RWPE2 (cell line): ENCODE data around the gene GPR31.

ENCODE experiments used
- ATAC-seq: fragments of 200-7000 bp; cut with Tn5 transposase; 3 replicates; pipeline ENCODE4 v1.9.1; 2021; ENCODE audit warnings: low read depth
- DNase-seq: peaks from one replicate; pipeline ENCODE4 v3.0.0-alpha.2; 2020; ENCODE audit warnings: low spot score
- H3K27ac ChIP-seq: fragments of 450-650 bp; 2 replicates; pipeline ENCODE4 v1.5.1; 2017; ENCODE audit warnings: mild to moderate bottlenecking; ENCODE audit not compliant: poor library complexity, severe bottlenecking
- H3K27me3 ChIP-seq: fragments of 250-450 bp; sonication (Bioruptor Pico); 2 replicates; pipeline ENCODE4 v1.5.1; 2021; ENCODE audit warnings: mild to moderate bottlenecking, moderate library complexity; ENCODE audit not compliant: insufficient read depth, poor library complexity, severe bottlenecking
- H3K36me3 ChIP-seq: fragments of 250-450 bp; sonication (Bioruptor Pico); 2 replicates; pipeline ENCODE4 v1.5.1; 2020; ENCODE audit warnings: low read depth, mild to moderate bottlenecking, moderate library complexity
- H3K4me1 ChIP-seq: fragments of 250-450 bp; sonication (Bioruptor Pico); 2 replicates; pipeline ENCODE4 v1.5.1; 2021; ENCODE audit warnings: mild to moderate bottlenecking, moderate library complexity; ENCODE audit not compliant: insufficient read depth, poor library complexity, severe bottlenecking
- H3K4me3 ChIP-seq: fragments of 250-450 bp; sonication (Bioruptor Pico); 2 replicates; pipeline ENCODE4 v1.5.1; 2021; ENCODE audit warnings: mild to moderate bottlenecking, moderate library complexity; ENCODE audit not compliant: severe bottlenecking
- H3K9me3 ChIP-seq: fragments of 250-450 bp; sonication (Bioruptor Pico); 2 replicates; pipeline ENCODE4 v1.5.1; 2021; ENCODE audit warnings: mild to moderate bottlenecking, moderate library complexity; ENCODE audit not compliant: severe bottlenecking
- CTCF ChIP-seq: fragments of 450-650 bp; IDR thresholded peaks from one replicate; pipeline ENCODE4 v1.5.1; 2017; ENCODE audit warnings: mild to moderate bottlenecking, moderate library complexity; ENCODE audit not compliant: poor library complexity, severe bottlenecking

Gene GPR31

GRCh38 chr6:167118839-167119238 is 38.9 kb downstream of the GPR31 start:
- no peaks in the 10 kb centered on the region for H3K9me3 ChIP-seq
- H3K36me3 ChIP-seq: no peaks in the 10 kb centered on the region
- TF ChIP-seq CTCF: no peak
- H3K4me3 ChIP-seq: no peak overlapping the region
- peaks cover 20% of the 10 kb centered on the region for H3K27me3 ChIP-seq
- DNase-seq: no peak
- H3K27ac ChIP-seq: no peak overlapping the region
- no peak for ATAC-seq
- H3K4me1 ChIP-seq: no peaks in the 10 kb centered on the region

GRCh38 chr6:167118006-167118405 is 39.8 kb downstream of the GPR31 start:
- Histone ChIP-seq H3K9me3 (no peaks in the 10 kb centered on the region), H3K36me3 (no peaks in the 10 kb centered on the region), H3K27ac (no peak overlapping the region), H3K27me3 (peaks cover 22% of the 10 kb centered on the region), H3K4me1 (no peaks in the 10 kb centered on the region), H3K4me3 (no peak overlapping the region)
- TF ChIP-seq CTCF: no peak
- DNase-seq: no peak
- no peak for ATAC-seq

- ATAC-seq (no peak), DNase-seq (no peak)
- Histone ChIP-seq H3K27me3 (peaks cover 33% of the 10 kb centered on the region), H3K4me1 (no peaks in the 10 kb centered on the region), H3K4me3 (no peak overlapping the region), H3K9me3 (no peaks in the 10 kb centered on the region), H3K36me3 (no peaks in the 10 kb centered on the region), H3K27ac (no peak overlapping the region)
- no peak for TF ChIP-seq CTCF
Observed at GRCh38 chr6:167116838-167117228, 40.9 kb downstream of the GPR31 start.

- Histone ChIP-seq H3K27ac (no peak overlapping the region), H3K4me1 (no peaks in the 10 kb centered on the region), H3K9me3 (no peaks in the 10 kb centered on the region), H3K4me3 (no peak overlapping the region), H3K36me3 (no peaks in the 10 kb centered on the region), H3K27me3 (peaks cover 33% of the 10 kb centered on the region)
- TF ChIP-seq CTCF: no peak
- ATAC-seq: peak; percentile 48; the same call in 1 of the 3 replicates
- DNase-seq: no peak
Observed at GRCh38 chr6:167116109-167116837, 41.5 kb downstream of the GPR31 start.

- no peak for DNase-seq
- H3K4me1 ChIP-seq: no peaks in the 10 kb centered on the region
Observed at GRCh38 chr6:167115054-167115453, 42.7 kb downstream of the GPR31 start.

More at GRCh38 chr6:167115054-167115453, 42.7 kb downstream of the GPR31 start:
- no peak overlapping the region for H3K4me3 ChIP-seq
- TF ChIP-seq CTCF: no peak
- no peak for ATAC-seq
- H3K36me3 ChIP-seq: no peaks in the 10 kb centered on the region
- H3K27me3 ChIP-seq: peaks cover 33% of the 10 kb centered on the region
- H3K9me3 ChIP-seq: no peaks in the 10 kb centered on the region
- no peak overlapping the region for H3K27ac ChIP-seq
